Body of pancreas (tissue), 4 donors: ENCODE data around the gene USP15. TPM values are rescaled to one million over a fixed set of nuclear protein-coding genes. Genes with fewer than 3 reads are reported as not detected.

Source experiments
- ATAC-seq: fragments of 150-250 bp; one replicate; pipeline ENCODE4 v1.9.1; 2016
- DNase-seq, 4 donors: peaks; one replicate each; pipeline ENCODE4 v3.0.0-alpha.2; 2019
- H3K27ac ChIP-seq, 4 donors: fragments of 200-600 bp; sonication (generic); 1 replicate in 3 of 4; 2 replicates in 1 of 4; pipeline versions ENCODE4 v1.5.1 to v1.6.1; 2016 to 2019; ENCODE audit warnings: mild to moderate bottlenecking in 1 of 4, mixed read lengths in 1 of 4, moderate library complexity in 1 of 4
- H3K27me3 ChIP-seq, 2 donors: fragments of 200-600 bp; sonication (generic); one replicate each; pipeline ENCODE4 v1.6.0; 2016; ENCODE audit warnings: mild to moderate bottlenecking in 1 of 2
- H3K36me3 ChIP-seq, 2 donors: fragments of 200-600 bp; sonication (generic); replicated peaks in 1 of 2; 2 replicates each; pipeline ENCODE4 v1.5.1; 2016; ENCODE audit warnings: low read depth in 2 of 2; ENCODE audit not compliant: insufficient read depth in 1 of 2
- H3K4me1 ChIP-seq: fragments of 200-600 bp; sonication (generic); one replicate; pipeline ENCODE4 v1.6.0; 2016
- H3K4me3 ChIP-seq, 2 donors: fragments of 200-600 bp; sonication (generic); 1 replicate in 1 of 2; 2 replicates in 1 of 2; pipeline ENCODE4 v1.5.1; 2016 to 2019
- H3K9me3 ChIP-seq, 3 donors: fragments of 200-600 bp; sonication (generic); 1 replicate in 2 of 3; 2 replicates in 1 of 3; pipeline ENCODE4 v1.5.1; 2016
- POLR2A ChIP-seq, 3 donors: fragments of 450-650 bp; IDR thresholded peaks; one replicate each; pipeline ENCODE4 v1.6.1; 2016; ENCODE audit warnings: antibody characterized with exemption in 3 of 3, mild to moderate bottlenecking in 2 of 3
- WGBS, 2 donors: methylation state at CpG; one replicate each; pipeline ENCODE4 v1.1.5; 2017; 5-methylcytosine and 5-hydroxymethylcytosine counted together
- intact Hi-C: fragments of 100-400 bp; cut with DNase I; formaldehyde crosslinking; loops from one replicate; pipeline ENCODE4 v1.15.1; 2023
- total RNA-seq, 2 donors: library from RNA; depleted of rRNA; stranded (reverse); fragments of >200 nt; gene quantifications; one replicate each; pipeline ENCODE4 v1.1.0, GENCODE V29; 2016
- TF ChIP-seq, protein P1 (sequence below), 7 experiments: fragments of 450-650 bp in 4 of 7; fragments of 200-600 bp in 3 of 7; sonication (generic) in 3 of 7; IDR thresholded peaks; one replicate each; pipeline ENCODE4 v1.5.1; 2016 to 2019; ENCODE audit warnings: antibody characterized with exemption in 7 of 7

The USP15 gene
- total RNA-seq, 2 donors from 2014 or later, result 47.5 to 57.4 TPM

DNA sequence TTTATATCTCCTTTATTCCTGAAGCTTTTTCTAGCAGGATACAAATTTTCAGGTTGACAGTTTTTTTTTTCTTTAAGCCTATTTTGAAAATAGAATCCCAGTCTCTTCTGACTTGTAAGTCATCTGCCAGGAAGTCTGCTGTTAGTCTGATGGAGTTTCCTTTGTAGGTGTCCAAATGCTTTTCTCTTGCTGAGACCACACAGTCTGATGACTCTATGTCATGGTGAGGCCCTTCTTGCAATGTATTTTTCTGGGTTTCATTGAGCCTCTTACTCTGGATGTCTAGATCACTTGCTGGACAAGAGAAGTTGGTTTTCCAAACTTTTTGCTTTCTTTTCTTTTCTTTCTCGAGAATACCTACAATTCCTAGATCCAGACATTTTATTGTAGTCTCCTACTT is 30.6 kb downstream of the USP15 start:
- no peak overlapping the region for H3K4me3 ChIP-seq
- DNase-seq (no peak), ATAC-seq (no peak)
- no peaks in the 10 kb centered on the region for H3K9me3 ChIP-seq
- H3K27ac ChIP-seq, result no peak overlapping the region
- WGBS, 2 donors, result 96 to 100% methylated on average over 1 of the region's 1 CpG
- intact Hi-C loops, result no loop called here
- no peaks in the 10 kb centered on the region for H3K27me3 ChIP-seq
- H3K4me1 ChIP-seq, result no peaks in the 10 kb centered on the region
- TF ChIP-seq, protein P1, sequence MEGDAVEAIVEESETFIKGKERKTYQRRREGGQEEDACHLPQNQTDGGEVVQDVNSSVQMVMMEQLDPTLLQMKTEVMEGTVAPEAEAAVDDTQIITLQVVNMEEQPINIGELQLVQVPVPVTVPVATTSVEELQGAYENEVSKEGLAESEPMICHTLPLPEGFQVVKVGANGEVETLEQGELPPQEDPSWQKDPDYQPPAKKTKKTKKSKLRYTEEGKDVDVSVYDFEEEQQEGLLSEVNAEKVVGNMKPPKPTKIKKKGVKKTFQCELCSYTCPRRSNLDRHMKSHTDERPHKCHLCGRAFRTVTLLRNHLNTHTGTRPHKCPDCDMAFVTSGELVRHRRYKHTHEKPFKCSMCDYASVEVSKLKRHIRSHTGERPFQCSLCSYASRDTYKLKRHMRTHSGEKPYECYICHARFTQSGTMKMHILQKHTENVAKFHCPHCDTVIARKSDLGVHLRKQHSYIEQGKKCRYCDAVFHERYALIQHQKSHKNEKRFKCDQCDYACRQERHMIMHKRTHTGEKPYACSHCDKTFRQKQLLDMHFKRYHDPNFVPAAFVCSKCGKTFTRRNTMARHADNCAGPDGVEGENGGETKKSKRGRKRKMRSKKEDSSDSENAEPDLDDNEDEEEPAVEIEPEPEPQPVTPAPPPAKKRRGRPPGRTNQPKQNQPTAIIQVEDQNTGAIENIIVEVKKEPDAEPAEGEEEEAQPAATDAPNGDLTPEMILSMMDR (IDR thresholded peaks at IDR 0.05), result no peak
- no peak for TF ChIP-seq POLR2A (IDR thresholded peaks at IDR 0.05)
- H3K36me3 ChIP-seq, result no peaks in the 10 kb centered on the region

DNA sequence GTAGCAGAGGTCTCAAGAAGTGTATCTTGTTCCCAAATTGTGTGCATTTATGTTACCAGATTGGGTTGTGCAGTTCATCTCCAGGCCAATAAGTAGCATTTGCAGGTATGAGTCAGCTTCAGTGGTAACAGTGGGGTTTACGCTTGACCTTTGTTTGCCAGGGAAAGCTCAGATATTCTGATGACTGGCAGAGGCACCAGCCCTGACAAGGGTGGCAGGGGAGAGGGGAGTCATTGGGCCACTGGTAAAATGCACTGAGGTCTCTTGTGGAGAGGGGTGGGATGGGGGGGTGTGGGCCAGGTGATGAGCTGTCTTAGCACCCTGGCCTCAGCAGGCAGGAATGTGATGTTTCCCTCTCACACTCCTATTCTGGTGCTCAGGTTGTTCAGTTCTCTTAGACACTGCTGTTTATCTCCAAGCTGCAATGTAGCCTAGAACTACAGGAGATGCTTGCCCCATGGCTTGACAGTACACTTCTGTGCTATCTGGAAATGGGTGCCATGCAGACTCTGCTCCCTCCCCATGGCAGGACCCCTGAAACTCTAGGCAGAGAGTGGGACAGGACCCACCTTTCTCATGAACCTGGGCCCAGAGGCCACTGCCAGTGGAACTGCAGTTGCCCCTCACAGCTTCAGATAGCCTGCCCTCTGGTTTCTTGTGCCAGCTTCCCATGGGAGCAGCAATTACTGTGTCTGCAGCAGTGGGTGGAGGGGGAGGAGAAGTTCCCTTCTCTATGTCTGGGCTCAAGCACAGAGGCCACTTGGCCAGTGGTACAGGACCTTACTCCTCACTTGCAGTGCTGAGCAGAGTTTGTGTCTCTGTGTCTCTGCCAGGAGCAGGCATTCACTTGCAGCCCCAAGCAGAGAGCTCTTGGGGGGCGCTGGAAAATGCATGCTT is 31.9 kb downstream of the USP15 start:
- DNase-seq (no peak), ATAC-seq (no peak)
- WGBS, 2 donors, result 52 to 100% methylated on average over 1 to 2 of the region's 2 CpGs
- no peak overlapping the region for H3K4me3 ChIP-seq
- no peak for TF ChIP-seq POLR2A (IDR thresholded peaks at IDR 0.05)
- no peak overlapping the region for H3K27ac ChIP-seq
- H3K27me3 ChIP-seq, result no peaks in the 10 kb centered on the region
- H3K36me3 ChIP-seq, result no peaks in the 10 kb centered on the region
- intact Hi-C loops, result no loop called here
- H3K4me1 ChIP-seq, result no peaks in the 10 kb centered on the region
- no peaks in the 10 kb centered on the region for H3K9me3 ChIP-seq

DNA sequence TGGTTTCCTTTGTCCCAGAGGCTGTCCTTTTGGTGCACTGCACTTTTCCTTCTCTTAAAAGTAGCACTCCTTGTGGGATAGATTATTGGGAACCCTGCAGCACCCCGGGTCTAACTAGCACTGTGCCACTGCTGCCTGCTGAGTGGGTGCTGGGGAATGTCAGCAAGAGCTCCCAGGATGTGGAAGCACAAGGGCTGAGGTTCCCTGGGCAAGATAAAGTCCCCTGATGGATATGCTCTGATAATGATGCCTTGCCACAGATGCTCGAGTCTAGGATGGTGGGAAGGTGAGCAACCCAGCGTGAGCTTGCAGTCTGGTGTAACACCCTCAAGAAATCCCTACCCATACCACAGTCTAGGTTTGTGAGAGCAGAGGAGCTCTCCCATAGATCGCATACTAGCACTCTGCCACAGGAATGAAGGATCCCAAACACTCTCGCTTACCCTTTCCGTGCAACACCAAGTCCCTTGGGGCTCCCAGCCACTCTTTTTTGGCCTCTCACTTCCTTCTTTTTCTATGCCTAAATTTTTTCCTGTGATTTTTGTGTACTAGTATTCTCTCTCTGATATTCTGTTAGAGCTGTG is 32.6 kb downstream of the USP15 start:
- WGBS, 2 donors, result 79 to 93% methylated on average over 5 to 6 of the region's 6 CpGs
- Histone ChIP-seq H3K27me3 (no peaks in the 10 kb centered on the region), H3K9me3 (no peaks in the 10 kb centered on the region), H3K4me3 (no peak overlapping the region), H3K36me3 (no peaks in the 10 kb centered on the region), H3K27ac (no peak overlapping the region), H3K4me1 (no peaks in the 10 kb centered on the region)
- TF ChIP-seq POLR2A (IDR thresholded peaks at IDR 0.05), result no peak
- TF ChIP-seq, protein P1 (IDR thresholded peaks at IDR 0.05), result no peak
- ATAC-seq, result no peak
- no peak for DNase-seq
- intact Hi-C loops, result no loop called here

DNA sequence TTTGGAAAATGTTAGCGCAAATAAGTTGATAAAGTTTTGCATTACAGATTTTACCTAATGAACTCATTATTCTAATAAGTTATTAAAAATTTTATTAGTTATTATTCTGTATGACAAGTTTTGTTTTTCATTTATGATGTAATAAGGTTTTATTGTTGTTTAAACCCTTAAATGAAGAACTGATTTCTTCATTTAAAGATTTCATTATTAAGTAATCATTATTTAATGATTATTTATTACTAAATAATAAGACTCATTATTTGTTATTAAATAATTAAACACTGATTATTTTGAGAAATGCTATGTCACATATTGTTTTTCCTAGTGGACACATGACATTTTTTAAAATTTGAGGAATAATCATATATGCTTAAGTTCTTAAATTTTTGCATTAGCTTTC is 34.2 kb downstream of the USP15 start:
- ATAC-seq (no peak), DNase-seq (no peak)
- no peaks in the 10 kb centered on the region for H3K27me3 ChIP-seq
- no peaks in the 10 kb centered on the region for H3K36me3 ChIP-seq
- no peaks in the 10 kb centered on the region for H3K4me1 ChIP-seq
- no peak overlapping the region for H3K4me3 ChIP-seq
- WGBS, 2 donors, result 98 to 100% methylated on average over 1 of the region's 1 CpG
- H3K9me3 ChIP-seq, result no peaks in the 10 kb centered on the region
- intact Hi-C loops, result no loop called here
- H3K27ac ChIP-seq, result no peak overlapping the region
- no peak for TF ChIP-seq POLR2A (IDR thresholded peaks at IDR 0.05)
- TF ChIP-seq, protein P1 (IDR thresholded peaks at IDR 0.05), result no peak

DNA sequence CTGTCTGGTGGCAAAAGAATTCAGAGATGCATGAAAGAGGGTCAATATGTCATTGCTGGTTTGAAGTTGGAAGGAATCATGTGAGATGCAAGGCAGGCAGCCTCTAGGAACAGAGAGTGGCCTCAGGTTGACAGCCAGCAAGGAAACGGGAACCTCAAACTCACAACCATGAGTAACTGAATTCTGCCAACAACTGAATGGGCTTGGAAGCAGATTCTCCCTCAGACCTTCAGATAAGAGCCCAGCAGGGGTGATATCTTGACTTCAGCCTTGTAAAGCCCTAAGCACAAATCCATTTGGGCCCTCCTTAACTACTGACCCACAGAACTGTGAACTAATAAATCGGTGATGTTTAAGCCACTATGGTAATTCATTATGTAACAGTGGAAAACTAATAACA is 35.8 kb downstream of the USP15 start:
- Histone ChIP-seq H3K27me3 (no peaks in the 10 kb centered on the region), H3K4me1 (no peaks in the 10 kb centered on the region), H3K9me3 (no peaks in the 10 kb centered on the region), H3K36me3 (no peaks in the 10 kb centered on the region), H3K4me3 (no peak overlapping the region), H3K27ac (no peak overlapping the region)
- no peak for TF ChIP-seq POLR2A (IDR thresholded peaks at IDR 0.05)
- TF ChIP-seq, protein P1 (IDR thresholded peaks at IDR 0.05), result no peak
- intact Hi-C loops, result no loop called here
- ATAC-seq, result no peak
- 83 to 95% methylated on average over 2 of the region's 2 CpGs for whole genome bisulfite sequencing, 2 donors
- no peak for DNase-seq
